Measurements from ENCODE around the gene ABLIM2.

ABLIM2 gene

DNA sequence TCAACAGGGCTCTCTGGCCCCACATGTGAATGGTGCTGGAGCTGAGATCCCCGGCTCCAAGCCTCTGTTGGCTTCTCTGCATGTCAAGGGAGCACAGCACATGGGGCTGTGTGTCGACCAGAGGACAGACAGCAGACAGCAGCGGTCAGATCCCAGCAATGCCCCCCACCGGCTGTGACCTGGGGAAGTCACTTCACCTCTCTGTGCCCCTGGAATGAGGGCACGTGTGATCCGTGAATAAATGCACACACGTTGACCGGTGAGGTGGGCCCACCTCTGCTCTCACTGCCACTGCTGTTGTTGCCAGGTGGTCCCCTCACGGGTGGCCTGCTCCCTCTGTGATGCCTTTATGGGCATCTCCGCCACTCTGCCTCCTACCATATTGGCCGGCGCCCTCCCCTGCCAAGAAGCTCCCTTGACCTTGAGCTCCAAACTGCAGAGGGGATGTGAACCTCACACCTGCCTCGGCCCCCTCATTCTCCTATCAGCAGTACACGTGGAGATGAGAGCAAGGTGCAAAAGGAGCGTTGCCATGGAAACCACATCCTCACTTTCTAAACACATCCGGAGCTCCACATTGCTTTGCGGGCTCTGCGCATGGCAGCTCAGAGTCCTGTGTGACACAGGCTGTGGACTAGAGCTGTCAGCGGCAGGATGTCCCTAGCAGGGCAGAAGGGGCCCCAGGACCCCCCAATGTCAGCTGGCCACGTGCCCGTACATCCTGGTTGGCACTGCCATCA, 75.4 kb downstream of the ABLIM2 start:
- Histone ChIP-seq H3K9ac (ENCODE audit: low read length) (no peak overlapping the region), H3K27ac (ENCODE audit: low read depth, low read length) (no peak overlapping the region), H3K4me1 (ENCODE audit: control insufficient read depth, insufficient read depth, low read length) (no peaks in the 10 kb centered on the region), H3K36me3 (ENCODE audit: control insufficient read depth, insufficient read depth, low read length) (no peaks in the 10 kb centered on the region), H3K27me3 (ENCODE audit: control insufficient read depth, insufficient read depth, low read length) (no peaks in the 10 kb centered on the region), H3K4me3 (ENCODE audit: low read length) (no peak overlapping the region)

- Histone ChIP-seq H3K27ac (ENCODE audit: low read depth, low read length) (no peak overlapping the region), H3K4me1 (ENCODE audit: control insufficient read depth, insufficient read depth, low read length) (no peaks in the 10 kb centered on the region), H3K4me3 (ENCODE audit: low read length) (no peak overlapping the region), H3K27me3 (ENCODE audit: control insufficient read depth, insufficient read depth, low read length) (no peaks in the 10 kb centered on the region), H3K36me3 (ENCODE audit: control insufficient read depth, insufficient read depth, low read length) (no peaks in the 10 kb centered on the region), H3K9ac (ENCODE audit: low read length) (no peak overlapping the region)
Measured at GRCh38 chr4:8082517-8083055, 76.0 kb downstream of the ABLIM2 start.

- Histone ChIP-seq H3K27ac (ENCODE audit: low read depth, low read length) (no peak overlapping the region), H3K4me1 (ENCODE audit: control insufficient read depth, insufficient read depth, low read length) (no peaks in the 10 kb centered on the region)
Measured at GRCh38 chr4:8081621-8082516, 76.7 kb downstream of the ABLIM2 start.

DNA sequence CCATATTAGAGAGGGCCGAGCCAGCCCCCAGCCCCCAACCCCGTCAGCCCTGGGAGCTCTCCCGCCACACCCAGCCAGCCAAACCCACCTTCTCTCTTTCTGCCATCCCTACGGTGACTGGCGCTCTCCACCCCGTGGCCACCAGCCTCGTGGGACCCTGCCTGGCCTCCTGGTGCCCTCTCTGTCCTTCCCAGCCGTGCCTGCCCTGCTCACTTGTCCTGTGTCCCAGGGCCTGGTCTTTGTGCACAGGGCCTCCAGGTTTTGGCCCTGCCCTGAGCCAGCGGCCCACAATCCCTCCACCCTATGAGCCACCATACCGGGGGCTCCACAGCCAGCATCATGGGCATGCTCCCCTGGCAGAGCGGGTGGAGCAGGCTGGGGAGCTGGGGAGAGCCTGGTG, 77.4 kb downstream of the ABLIM2 start:
- Histone ChIP-seq H3K9ac (ENCODE audit: low read length) (no peak overlapping the region), H3K36me3 (ENCODE audit: control insufficient read depth, insufficient read depth, low read length) (no peaks in the 10 kb centered on the region), H3K4me1 (ENCODE audit: control insufficient read depth, insufficient read depth, low read length) (no peaks in the 10 kb centered on the region), H3K27me3 (ENCODE audit: control insufficient read depth, insufficient read depth, low read length) (no peaks in the 10 kb centered on the region), H3K4me3 (ENCODE audit: low read length) (no peak overlapping the region), H3K27ac (ENCODE audit: low read depth, low read length) (no peak overlapping the region)

More at GRCh38 chr4:8081621-8082516, 76.7 kb downstream of the ABLIM2 start:
- no peak overlapping the region for H3K9ac ChIP-seq (ENCODE audit: low read length)
- H3K27me3 ChIP-seq (ENCODE audit: control insufficient read depth, insufficient read depth, low read length): no peaks in the 10 kb centered on the region
- no peak overlapping the region for H3K4me3 ChIP-seq (ENCODE audit: low read length)
- no peaks in the 10 kb centered on the region for H3K36me3 ChIP-seq (ENCODE audit: control insufficient read depth, insufficient read depth, low read length)

GRCh38 chr4:8080754-8081065, 77.9 kb downstream of the ABLIM2 start:
- no peaks in the 10 kb centered on the region for H3K4me1 ChIP-seq (ENCODE audit: control insufficient read depth, insufficient read depth, low read length)
- no peak overlapping the region for H3K4me3 ChIP-seq (ENCODE audit: low read length)
- H3K27ac ChIP-seq (ENCODE audit: low read depth, low read length): no peak overlapping the region
- H3K9ac ChIP-seq (ENCODE audit: low read length): no peak overlapping the region
- H3K27me3 ChIP-seq (ENCODE audit: control insufficient read depth, insufficient read depth, low read length): no peaks in the 10 kb centered on the region
- no peaks in the 10 kb centered on the region for H3K36me3 ChIP-seq (ENCODE audit: control insufficient read depth, insufficient read depth, low read length)

GRCh38 chr4:8079916-8080753, 78.5 kb downstream of the ABLIM2 start:
- no peaks in the 10 kb centered on the region for H3K4me1 ChIP-seq (ENCODE audit: control insufficient read depth, insufficient read depth, low read length)
- no peak overlapping the region for H3K27ac ChIP-seq (ENCODE audit: low read depth, low read length)
- no peaks in the 10 kb centered on the region for H3K27me3 ChIP-seq (ENCODE audit: control insufficient read depth, insufficient read depth, low read length)
- no peak overlapping the region for H3K4me3 ChIP-seq (ENCODE audit: low read length)
- H3K36me3 ChIP-seq (ENCODE audit: control insufficient read depth, insufficient read depth, low read length): no peaks in the 10 kb centered on the region
- H3K9ac ChIP-seq (ENCODE audit: low read length): no peak overlapping the region

- H3K36me3 ChIP-seq (ENCODE audit: control insufficient read depth, insufficient read depth, low read length): no peaks in the 10 kb centered on the region
- no peak overlapping the region for H3K27ac ChIP-seq (ENCODE audit: low read depth, low read length)
- H3K9ac ChIP-seq (ENCODE audit: low read length): no peak overlapping the region
- no peaks in the 10 kb centered on the region for H3K4me1 ChIP-seq (ENCODE audit: control insufficient read depth, insufficient read depth, low read length)
- no peak overlapping the region for H3K4me3 ChIP-seq (ENCODE audit: low read length)
- no peaks in the 10 kb centered on the region for H3K27me3 ChIP-seq (ENCODE audit: control insufficient read depth, insufficient read depth, low read length)
Measured at GRCh38 chr4:8079031-8079885, 79.4 kb downstream of the ABLIM2 start.

GRCh38 chr4:8078610-8079015, 80.0 kb downstream of the ABLIM2 start:
- H3K27me3 ChIP-seq (ENCODE audit: control insufficient read depth, insufficient read depth, low read length): no peaks in the 10 kb centered on the region
- no peak overlapping the region for H3K4me3 ChIP-seq (ENCODE audit: low read length)
- H3K9ac ChIP-seq (ENCODE audit: low read length): no peak overlapping the region
- H3K36me3 ChIP-seq (ENCODE audit: control insufficient read depth, insufficient read depth, low read length): no peaks in the 10 kb centered on the region
- no peaks in the 10 kb centered on the region for H3K4me1 ChIP-seq (ENCODE audit: control insufficient read depth, insufficient read depth, low read length)
- H3K27ac ChIP-seq (ENCODE audit: low read depth, low read length): no peak overlapping the region

GRCh38 chr4:8078109-8078494, 80.5 kb downstream of the ABLIM2 start:
- Histone ChIP-seq H3K36me3 (ENCODE audit: control insufficient read depth, insufficient read depth, low read length) (no peaks in the 10 kb centered on the region), H3K4me3 (ENCODE audit: low read length) (no peak overlapping the region), H3K27me3 (ENCODE audit: control insufficient read depth, insufficient read depth, low read length) (no peaks in the 10 kb centered on the region), H3K27ac (ENCODE audit: low read depth, low read length) (no peak overlapping the region), H3K4me1 (ENCODE audit: control insufficient read depth, insufficient read depth, low read length) (no peaks in the 10 kb centered on the region), H3K9ac (ENCODE audit: low read length) (no peak overlapping the region)

GRCh38 chr4:8077181-8078108, 81.2 kb downstream of the ABLIM2 start:
- Histone ChIP-seq H3K4me1 (ENCODE audit: control insufficient read depth, insufficient read depth, low read length) (no peaks in the 10 kb centered on the region), H3K27ac (ENCODE audit: low read depth, low read length) (no peak overlapping the region)

GRCh38 chr4:8076023-8076422, 82.6 kb downstream of the ABLIM2 start:
- H3K36me3 ChIP-seq (ENCODE audit: control insufficient read depth, insufficient read depth, low read length): no peaks in the 10 kb centered on the region
- H3K9ac ChIP-seq (ENCODE audit: low read length): no peak overlapping the region
- no peak overlapping the region for H3K27ac ChIP-seq (ENCODE audit: low read depth, low read length)
- H3K4me1 ChIP-seq (ENCODE audit: control insufficient read depth, insufficient read depth, low read length): no peaks in the 10 kb centered on the region
- no peaks in the 10 kb centered on the region for H3K27me3 ChIP-seq (ENCODE audit: control insufficient read depth, insufficient read depth, low read length)
- H3K4me3 ChIP-seq (ENCODE audit: low read length): no peak overlapping the region

More at GRCh38 chr4:8077181-8078108, 81.2 kb downstream of the ABLIM2 start:
- Histone ChIP-seq H3K36me3 (ENCODE audit: control insufficient read depth, insufficient read depth, low read length) (no peaks in the 10 kb centered on the region), H3K9ac (ENCODE audit: low read length) (no peak overlapping the region), H3K4me3 (ENCODE audit: low read length) (no peak overlapping the region), H3K27me3 (ENCODE audit: control insufficient read depth, insufficient read depth, low read length) (no peaks in the 10 kb centered on the region)

Measured in rectal smooth muscle tissue (tissue), 1 donor.